H9 (cell line): Measurements from ENCODE around the gene CXCR4. TPM values are rescaled to one million over a fixed set of nuclear protein-coding genes. Genes with fewer than 3 reads are reported as not detected.

Source experiments
- DNase-seq: peaks from one replicate; pipeline ENCODE4 v3.0.0-alpha.2; 2017
- H2AFZ ChIP-seq: one replicate; pipeline ENCODE4 v1.6.1; 2013; ENCODE audit warnings: mild to moderate bottlenecking, low read length, control low read depth, moderate library complexity
- H2AK5ac ChIP-seq: 2 replicates; pipeline ENCODE4 v1.6.1; 2013; ENCODE audit warnings: low read length, control low read depth, mixed read lengths; ENCODE audit not compliant: insufficient read length
- H2BK120ac ChIP-seq: one replicate; pipeline ENCODE4 v1.6.1; 2013; ENCODE audit warnings: low read depth, mild to moderate bottlenecking, low read length, control low read depth, inconsistent platforms; ENCODE audit not compliant: poor library complexity, severe bottlenecking
- H2BK12ac ChIP-seq: 2 replicates; pipeline ENCODE4 v1.6.1; 2013; ENCODE audit warnings: low read length, control low read depth, mixed read lengths, low read depth; ENCODE audit not compliant: insufficient read length
- H2BK15ac ChIP-seq: 2 replicates; pipeline ENCODE4 v1.6.1; 2013; ENCODE audit warnings: low read depth, low read length, control low read depth
- H2BK20ac ChIP-seq: one replicate; pipeline ENCODE4 v1.6.1; 2013; ENCODE audit warnings: low read depth, mild to moderate bottlenecking, low read length, control low read depth, inconsistent platforms; ENCODE audit not compliant: poor library complexity, severe bottlenecking
- H2BK5ac ChIP-seq: 2 replicates; pipeline ENCODE4 v1.6.1; 2013; ENCODE audit warnings: low read length, control low read depth, mixed read lengths; ENCODE audit not compliant: insufficient read length
- H3K14ac ChIP-seq: 2 replicates; pipeline ENCODE4 v1.6.1; 2013; ENCODE audit warnings: low read length, control low read depth; ENCODE audit not compliant: insufficient read depth
- H3K18ac ChIP-seq: 2 replicates; pipeline ENCODE4 v1.6.1; 2013; ENCODE audit warnings: low read depth, mild to moderate bottlenecking, mixed read lengths, low read length, control low read depth; ENCODE audit not compliant: insufficient read length
- H3K23ac ChIP-seq: 2 replicates; pipeline ENCODE4 v1.6.1; 2013; ENCODE audit warnings: low read length, control low read depth, mixed read lengths, low read depth; ENCODE audit not compliant: insufficient read length
- H3K23me2 ChIP-seq: 2 replicates; pipeline ENCODE4 v1.6.1; 2013; ENCODE audit warnings: low read depth, mild to moderate bottlenecking, mixed read lengths, low read length, control low read depth; ENCODE audit not compliant: insufficient read length, poor library complexity, severe bottlenecking
- H3K27ac ChIP-seq: 2 replicates; pipeline ENCODE4 v1.5.1; 2013; ENCODE audit warnings: low read length, control low read depth, mixed read lengths, low read depth; ENCODE audit not compliant: insufficient read length
- H3K27me3 ChIP-seq: 2 replicates; pipeline ENCODE4 v1.6.1; 2013; ENCODE audit warnings: low read length, control low read depth, inconsistent platforms; ENCODE audit not compliant: insufficient read depth
- H3K4ac ChIP-seq: 2 replicates; pipeline ENCODE4 v1.6.1; 2013; ENCODE audit warnings: low read depth, mild to moderate bottlenecking, control low read depth, inconsistent platforms, low read length, moderate library complexity
- H3K4me1 ChIP-seq: 2 replicates; pipeline ENCODE4 v1.6.1; 2013; ENCODE audit warnings: low read length, control low read depth, inconsistent platforms; ENCODE audit not compliant: insufficient read depth
- H3K4me2 ChIP-seq: 2 replicates; pipeline ENCODE4 v1.6.1; 2013; ENCODE audit warnings: low read length, control low read depth, mixed read lengths; ENCODE audit not compliant: insufficient read length, insufficient read depth
- H3K56ac ChIP-seq: 2 replicates; pipeline ENCODE4 v1.6.1; 2013; ENCODE audit warnings: low read depth, mild to moderate bottlenecking, mixed read lengths, low read length, control low read depth; ENCODE audit not compliant: insufficient read length
- H3K79me1 ChIP-seq: 2 replicates; pipeline ENCODE4 v1.6.1; 2013; ENCODE audit warnings: low read depth, mild to moderate bottlenecking, moderate library complexity, low read length, control low read depth, inconsistent platforms; ENCODE audit not compliant: insufficient read depth, poor library complexity, severe bottlenecking
- H3K79me2 ChIP-seq: 2 replicates; pipeline ENCODE4 v1.6.1; 2013; ENCODE audit warnings: low read length, control low read depth, inconsistent platforms; ENCODE audit not compliant: insufficient read depth
- H3K9ac ChIP-seq: 2 replicates; pipeline ENCODE4 v1.6.1; 2013; ENCODE audit warnings: low read length, control low read depth, mixed read lengths; ENCODE audit not compliant: insufficient read length; ENCODE audit errors: extremely low read depth
- H3K9me3 ChIP-seq: one replicate; pipeline ENCODE4 v1.6.1; 2013; ENCODE audit warnings: low read depth, low read length, inconsistent platforms; ENCODE audit not compliant: control insufficient read depth
- H3T11ph ChIP-seq: one replicate; pipeline ENCODE4 v1.6.1; 2013; ENCODE audit warnings: mild to moderate bottlenecking, low read length, control low read depth, inconsistent platforms
- H4K20me1 ChIP-seq: one replicate; pipeline ENCODE4 v1.6.1; 2013; ENCODE audit not compliant: control insufficient read depth, insufficient read length, insufficient read depth
- H4K5ac ChIP-seq: 2 replicates; pipeline ENCODE4 v1.6.1; 2013; ENCODE audit warnings: low read depth, mild to moderate bottlenecking, mixed read lengths, low read length, control low read depth; ENCODE audit not compliant: insufficient read length
- H4K8ac ChIP-seq: replicated peaks from 2 replicates; pipeline ENCODE4 v1.6.1; 2013; ENCODE audit warnings: low read length, control low read depth, mixed read lengths, low read depth; ENCODE audit not compliant: insufficient read length
- H4K91ac ChIP-seq: 2 replicates; pipeline ENCODE4 v1.6.1; 2013; ENCODE audit warnings: low read depth, mild to moderate bottlenecking, moderate library complexity, mixed read lengths, low read length, control low read depth; ENCODE audit not compliant: insufficient read length
- H3K27ac Mint-ChIP-seq, 3 experiments: 2 replicates in 2 of 3; 3 replicates in 1 of 3; pipeline ENCODE4 v1.8.0; 2020 to 2021; ENCODE audit warnings: mixed read lengths in 3 of 3, mild to moderate bottlenecking in 1 of 3, moderate library complexity in 1 of 3
- H3K27me3 Mint-ChIP-seq: 2 replicates; pipeline ENCODE4 v1.8.0; 2021; ENCODE audit warnings: low read depth, mild to moderate bottlenecking, moderate library complexity, mixed read lengths
- H3K36me3 Mint-ChIP-seq, 3 experiments: 2 replicates in 2 of 3; 3 replicates in 1 of 3; pipeline ENCODE4 v1.8.0; 2020 to 2021; ENCODE audit warnings: low read depth in 3 of 3, mixed read lengths in 3 of 3; ENCODE audit not compliant: insufficient read depth in 1 of 3
- H3K4me1 Mint-ChIP-seq, 2 experiments: 2 replicates each; pipeline ENCODE4 v1.8.0; 2020; ENCODE audit warnings: mixed read lengths in 2 of 2
- H3K4me3 Mint-ChIP-seq, 2 experiments: 2 replicates in 1 of 2; 3 replicates in 1 of 2; pipeline ENCODE4 v1.8.0; 2020 to 2021; ENCODE audit warnings: mild to moderate bottlenecking in 2 of 2, mixed read lengths in 2 of 2, moderate library complexity in 1 of 2
- H3K9me3 Mint-ChIP-seq, 2 experiments: 2 replicates in 1 of 2; 3 replicates in 1 of 2; pipeline ENCODE4 v1.8.0; 2020; ENCODE audit warnings: mild to moderate bottlenecking in 2 of 2, mixed read lengths in 2 of 2, moderate library complexity in 1 of 2
- WGBS: extraction: QIAGEN DNeasy Blood & Tissue Kit; methylation state at CpG from one replicate; pipeline ENCODE4 v1.1.7; 2013; ENCODE audit warnings: missing lambda C conversion rate, low lambda C conversion rate, mixed read lengths; ENCODE audit not compliant: insufficient read length; ENCODE audit errors: extremely low coverage; 5-methylcytosine and 5-hydroxymethylcytosine counted together
- total RNA-seq: library from RNA; stranded (reverse); gene quantifications from 2 replicates; pipeline ENCODE4 v1.2.1, GENCODE V29; 2021
- TF ChIP-seq, protein P1 (sequence below): fragments of 200-600 bp; sonication (generic); conservative IDR thresholded peaks from 3 replicates; pipeline ENCODE4 v1.8.0; 2021; ENCODE audit warnings: antibody characterized with exemption, mild to moderate bottlenecking

Gene CXCR4
- total RNA-seq, 1 experiment from 2014 or later = 1.0 TPM

DNA sequence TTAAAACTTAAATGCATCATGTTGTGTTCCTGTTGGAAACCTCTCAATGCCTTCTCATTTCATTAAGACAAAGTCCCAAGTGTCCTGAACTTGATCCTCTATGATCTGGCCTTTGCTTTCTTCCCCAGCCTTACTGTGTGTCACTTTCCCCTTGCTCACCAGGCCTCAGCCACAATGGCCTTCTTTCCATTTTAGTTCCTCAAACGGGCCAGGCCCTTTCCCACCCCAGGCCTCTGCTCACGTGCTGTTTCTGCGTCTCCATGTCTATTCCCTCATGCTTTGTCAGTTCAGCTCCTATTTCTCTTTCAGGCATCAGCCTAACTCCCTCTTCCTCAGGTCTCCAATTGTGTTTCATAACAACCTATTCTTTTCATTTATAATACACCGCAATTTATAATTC lies 19.5 kb downstream of the CXCR4 start:
- H3K4me2 ChIP-seq = no peak overlapping the region
- H3K14ac ChIP-seq = no peak overlapping the region; the same call in 1 of the 2 replicates
- no peak overlapping the region for H3K18ac ChIP-seq
- no peak overlapping the region for H3K56ac ChIP-seq
- H4K5ac ChIP-seq = no peak overlapping the region
- H4K8ac ChIP-seq = no peak overlapping the region
- H3K4me3 Mint-ChIP-seq = no peak overlapping the region
- no peak overlapping the region for H2BK120ac ChIP-seq
- H3K27me3 ChIP-seq = no peaks in the 10 kb centered on the region
- no peaks in the 10 kb centered on the region for H3K23me2 ChIP-seq
- peaks cover 3% of the 10 kb centered on the region for H3K4me1 ChIP-seq
- H3K79me2 ChIP-seq = peaks cover 2% of the 10 kb centered on the region; the same call in 1 of the 2 replicates
- no peak overlapping the region for H3T11ph ChIP-seq
- H3K23ac ChIP-seq = no peak overlapping the region
- DNase-seq = no peak
- H2AK5ac ChIP-seq = no peak overlapping the region
- H3K27ac ChIP-seq = no peak overlapping the region
- H3K9ac ChIP-seq = no peak overlapping the region
- WGBS = no CpG with 5 or more reads among the region's 4 CpGs
- no peak overlapping the region for H3K4ac ChIP-seq
- no peak overlapping the region for H2BK5ac ChIP-seq
- no peaks in the 10 kb centered on the region for H3K36me3 Mint-ChIP-seq
- H2AFZ ChIP-seq = no peak overlapping the region
- no peak overlapping the region for H2BK12ac ChIP-seq
- peaks cover 2 to 3% of the 10 kb centered on the region in 2 experiments for H3K4me1 Mint-ChIP-seq
- no peak overlapping the region for H4K91ac ChIP-seq
- no peak overlapping the region for H3K27ac Mint-ChIP-seq
- H3K9me3 ChIP-seq = no peaks in the 10 kb centered on the region
- no peaks in the 10 kb centered on the region for H3K79me1 ChIP-seq
- TF ChIP-seq, protein P1, sequence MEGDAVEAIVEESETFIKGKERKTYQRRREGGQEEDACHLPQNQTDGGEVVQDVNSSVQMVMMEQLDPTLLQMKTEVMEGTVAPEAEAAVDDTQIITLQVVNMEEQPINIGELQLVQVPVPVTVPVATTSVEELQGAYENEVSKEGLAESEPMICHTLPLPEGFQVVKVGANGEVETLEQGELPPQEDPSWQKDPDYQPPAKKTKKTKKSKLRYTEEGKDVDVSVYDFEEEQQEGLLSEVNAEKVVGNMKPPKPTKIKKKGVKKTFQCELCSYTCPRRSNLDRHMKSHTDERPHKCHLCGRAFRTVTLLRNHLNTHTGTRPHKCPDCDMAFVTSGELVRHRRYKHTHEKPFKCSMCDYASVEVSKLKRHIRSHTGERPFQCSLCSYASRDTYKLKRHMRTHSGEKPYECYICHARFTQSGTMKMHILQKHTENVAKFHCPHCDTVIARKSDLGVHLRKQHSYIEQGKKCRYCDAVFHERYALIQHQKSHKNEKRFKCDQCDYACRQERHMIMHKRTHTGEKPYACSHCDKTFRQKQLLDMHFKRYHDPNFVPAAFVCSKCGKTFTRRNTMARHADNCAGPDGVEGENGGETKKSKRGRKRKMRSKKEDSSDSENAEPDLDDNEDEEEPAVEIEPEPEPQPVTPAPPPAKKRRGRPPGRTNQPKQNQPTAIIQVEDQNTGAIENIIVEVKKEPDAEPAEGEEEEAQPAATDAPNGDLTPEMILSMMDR = no peak
- no peaks in the 10 kb centered on the region; the same call in 1 of the 2 replicates for H3K27me3 Mint-ChIP-seq
- no peak overlapping the region for H2BK15ac ChIP-seq
- no peaks in the 10 kb centered on the region for H3K9me3 Mint-ChIP-seq
- no peaks in the 10 kb centered on the region for H4K20me1 ChIP-seq
- H2BK20ac ChIP-seq = no peak overlapping the region
